ENCODE data around the gene WASHC4.

- TF ChIP-seq POLR2A (IDR thresholded peaks at IDR 0.05; ENCODE audit: low read depth, low read length): no peak
- TF ChIP-seq, protein P1, sequence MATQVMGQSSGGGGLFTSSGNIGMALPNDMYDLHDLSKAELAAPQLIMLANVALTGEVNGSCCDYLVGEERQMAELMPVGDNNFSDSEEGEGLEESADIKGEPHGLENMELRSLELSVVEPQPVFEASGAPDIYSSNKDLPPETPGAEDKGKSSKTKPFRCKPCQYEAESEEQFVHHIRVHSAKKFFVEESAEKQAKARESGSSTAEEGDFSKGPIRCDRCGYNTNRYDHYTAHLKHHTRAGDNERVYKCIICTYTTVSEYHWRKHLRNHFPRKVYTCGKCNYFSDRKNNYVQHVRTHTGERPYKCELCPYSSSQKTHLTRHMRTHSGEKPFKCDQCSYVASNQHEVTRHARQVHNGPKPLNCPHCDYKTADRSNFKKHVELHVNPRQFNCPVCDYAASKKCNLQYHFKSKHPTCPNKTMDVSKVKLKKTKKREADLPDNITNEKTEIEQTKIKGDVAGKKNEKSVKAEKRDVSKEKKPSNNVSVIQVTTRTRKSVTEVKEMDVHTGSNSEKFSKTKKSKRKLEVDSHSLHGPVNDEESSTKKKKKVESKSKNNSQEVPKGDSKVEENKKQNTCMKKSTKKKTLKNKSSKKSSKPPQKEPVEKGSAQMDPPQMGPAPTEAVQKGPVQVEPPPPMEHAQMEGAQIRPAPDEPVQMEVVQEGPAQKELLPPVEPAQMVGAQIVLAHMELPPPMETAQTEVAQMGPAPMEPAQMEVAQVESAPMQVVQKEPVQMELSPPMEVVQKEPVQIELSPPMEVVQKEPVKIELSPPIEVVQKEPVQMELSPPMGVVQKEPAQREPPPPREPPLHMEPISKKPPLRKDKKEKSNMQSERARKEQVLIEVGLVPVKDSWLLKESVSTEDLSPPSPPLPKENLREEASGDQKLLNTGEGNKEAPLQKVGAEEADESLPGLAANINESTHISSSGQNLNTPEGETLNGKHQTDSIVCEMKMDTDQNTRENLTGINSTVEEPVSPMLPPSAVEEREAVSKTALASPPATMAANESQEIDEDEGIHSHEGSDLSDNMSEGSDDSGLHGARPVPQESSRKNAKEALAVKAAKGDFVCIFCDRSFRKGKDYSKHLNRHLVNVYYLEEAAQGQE (IDR thresholded peaks at IDR 0.05; ENCODE audit: low read depth, low read length): no peak
- no peak for TF ChIP-seq CTCF (IDR thresholded peaks at IDR 0.05 in 2 of 3, conservative IDR thresholded peaks at IDR 0.05 in 1 of 3; ENCODE audit: control insufficient read depth in 2 of 3, extremely low read depth in 1 of 3, insufficient read depth in 1 of 3, low read depth in 3 of 3, low read length in 3 of 3)
- no peak for TF ChIP-seq PRDM15 (CRISPR knock-in tag; IDR thresholded peaks at IDR 0.05)
- TF ChIP-seq, protein P2, sequence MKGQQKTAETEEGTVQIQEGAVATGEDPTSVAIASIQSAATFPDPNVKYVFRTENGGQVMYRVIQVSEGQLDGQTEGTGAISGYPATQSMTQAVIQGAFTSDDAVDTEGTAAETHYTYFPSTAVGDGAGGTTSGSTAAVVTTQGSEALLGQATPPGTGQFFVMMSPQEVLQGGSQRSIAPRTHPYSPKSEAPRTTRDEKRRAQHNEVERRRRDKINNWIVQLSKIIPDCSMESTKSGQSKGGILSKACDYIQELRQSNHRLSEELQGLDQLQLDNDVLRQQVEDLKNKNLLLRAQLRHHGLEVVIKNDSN (IDR thresholded peaks at IDR 0.05; ENCODE audit: borderline replicate concordance, extremely low read length, insufficient read depth, low read depth, low read length): no peak
- TF ChIP-seq EP300 (IDR thresholded peaks at IDR 0.05; ENCODE audit: borderline replicate concordance in 1 of 2, control insufficient read depth in 1 of 2, low read depth in 2 of 2, low read length in 2 of 2): no peak
These were observed 17.7 kb upstream of the WASHC4 start for GRCh38 chr12:105089817-105090216.
